ENCODE measurements around the gene RNASE2.

GRCh38 chr14:20970983-20971704, 15.9 kb downstream of the RNASE2 start:
- TF ChIP-seq CTCF (IDR thresholded peaks at IDR 0.05) (peak; percentile 73 to 89 (median 79)), POLR2A (IDR thresholded peaks at IDR 0.05) (no peak), EP300 (IDR thresholded peaks at IDR 0.05; ENCODE audit: low read depth) (no peak), POLR2AphosphoS5 (IDR thresholded peaks at IDR 0.05) (no peak)
